Liver (tissue), 9 donors: ENCODE results near the gene CST3. TPM values are rescaled to one million over a fixed set of nuclear protein-coding genes. Genes with fewer than 3 reads are reported as not detected.

Experiments
- DNase-seq: peaks from one replicate; pipeline ENCODE4 v3.0.0-alpha.2; 2017; ENCODE audit warnings: low spot score
- H3K27ac ChIP-seq, 2 donors: one replicate each; pipeline ENCODE4 v1.7.0; 2013; ENCODE audit warnings: inconsistent platforms in 2 of 2, low read length in 2 of 2, control low read depth in 1 of 2, low read depth in 1 of 2, mild to moderate bottlenecking in 1 of 2
- H3K27me3 ChIP-seq, 4 donors: one replicate each; pipeline versions ENCODE4 v1.6.1 to v1.7.0; 2013; ENCODE audit warnings: low read length in 3 of 4, inconsistent platforms in 1 of 4, mild to moderate bottlenecking in 1 of 4, moderate library complexity in 1 of 4; ENCODE audit not compliant: control insufficient read depth in 4 of 4, insufficient read depth in 4 of 4
- H3K36me3 ChIP-seq, 4 donors: one replicate each; pipeline versions ENCODE4 v1.6.1 to v1.7.0; 2013; ENCODE audit warnings: low read length in 3 of 4, mild to moderate bottlenecking in 3 of 4, low read depth in 1 of 4, moderate library complexity in 1 of 4; ENCODE audit not compliant: control insufficient read depth in 4 of 4, insufficient read depth in 3 of 4
- H3K4me1 ChIP-seq, 4 donors: one replicate each; pipeline versions ENCODE4 v1.6.1 to v1.7.0; 2013; ENCODE audit warnings: low read length in 3 of 4, mild to moderate bottlenecking in 3 of 4, moderate library complexity in 1 of 4; ENCODE audit not compliant: control insufficient read depth in 4 of 4, insufficient read depth in 4 of 4
- H3K4me3 ChIP-seq, 3 donors: one replicate each; pipeline versions ENCODE4 v1.6.1 to v1.7.0; 2013; ENCODE audit warnings: low read length in 3 of 3, control low read depth in 1 of 3, low read depth in 1 of 3, mild to moderate bottlenecking in 1 of 3
- H3K9ac ChIP-seq, 2 donors: one replicate each; pipeline ENCODE4 v1.7.0; 2013; ENCODE audit warnings: low read length in 2 of 2, mild to moderate bottlenecking in 2 of 2, moderate library complexity in 2 of 2, control low read depth in 1 of 2, low read depth in 1 of 2
- H3K9me3 ChIP-seq, 4 donors: one replicate each; pipeline versions ENCODE4 v1.6.1 to v1.7.0; 2013; ENCODE audit warnings: low read length in 3 of 4; ENCODE audit not compliant: control insufficient read depth in 4 of 4
- ATF3 ChIP-seq: IDR thresholded peaks from 2 replicates; pipeline ENCODE4 v1.6.1; 2016; ENCODE audit warnings: antibody characterized with exemption
- EGR1 ChIP-seq, 2 donors: IDR thresholded peaks; 2 replicates each; pipeline ENCODE4 v1.6.1; 2016 to 2018; ENCODE audit warnings: antibody characterized with exemption in 2 of 2, low read depth in 2 of 2
- FOXA1 ChIP-seq: IDR thresholded peaks from 2 replicates; pipeline ENCODE4 v1.6.1; 2016; ENCODE audit warnings: antibody characterized with exemption
- FOXA2 ChIP-seq: IDR thresholded peaks from 2 replicates; pipeline ENCODE4 v1.6.1; 2016; ENCODE audit warnings: antibody characterized with exemption
- GABPA ChIP-seq, 2 donors: IDR thresholded peaks in 1 of 2; conservative IDR thresholded peaks in 1 of 2; 2 replicates each; pipeline ENCODE4 v1.6.1; 2016; ENCODE audit warnings: antibody characterized with exemption in 2 of 2, mild to moderate bottlenecking in 1 of 2, moderate library complexity in 1 of 2
- HNF4A ChIP-seq, 2 donors: conservative IDR thresholded peaks; 2 replicates each; pipeline ENCODE4 v1.6.1; 2016; ENCODE audit warnings: antibody characterized with exemption in 2 of 2, mild to moderate bottlenecking in 2 of 2
- HNF4G ChIP-seq: IDR thresholded peaks from 2 replicates; pipeline ENCODE4 v1.6.1; 2016; ENCODE audit warnings: antibody characterized with exemption
- JUND ChIP-seq, 2 donors: IDR thresholded peaks; 2 replicates each; pipeline ENCODE4 v1.6.1; 2016; ENCODE audit warnings: antibody characterized with exemption in 2 of 2
- NR2F2 ChIP-seq: IDR thresholded peaks from 2 replicates; pipeline ENCODE4 v1.6.1; 2016; ENCODE audit warnings: antibody characterized with exemption
- RAD21 ChIP-seq, 2 donors: IDR thresholded peaks; 2 replicates each; pipeline ENCODE4 v1.6.1; 2016; ENCODE audit warnings: antibody characterized with exemption in 2 of 2, mild to moderate bottlenecking in 2 of 2
- RXRA ChIP-seq, 2 donors: IDR thresholded peaks; 2 replicates each; pipeline ENCODE4 v1.6.1; 2017 to 2018; ENCODE audit warnings: antibody characterized with exemption in 2 of 2, mild to moderate bottlenecking in 1 of 2
- SP1 ChIP-seq: IDR thresholded peaks from 2 replicates; pipeline ENCODE4 v1.6.1; 2018; ENCODE audit warnings: antibody characterized with exemption, mild to moderate bottlenecking
- TAF1 ChIP-seq: conservative IDR thresholded peaks from 2 replicates; pipeline ENCODE4 v1.6.1; 2016; ENCODE audit warnings: antibody characterized with exemption, mild to moderate bottlenecking
- YY1 ChIP-seq: IDR thresholded peaks from 2 replicates; pipeline ENCODE4 v1.6.1; 2016; ENCODE audit warnings: antibody characterized with exemption, mild to moderate bottlenecking
- ZBTB33 ChIP-seq: IDR thresholded peaks from 2 replicates; pipeline ENCODE4 v1.6.1; 2016; ENCODE audit warnings: antibody characterized with exemption
- WGBS: extraction: QIAGEN DNeasy Blood & Tissue Kit; methylation state at CpG from one replicate; pipeline ENCODE4 v1.1.7; 2013; 5-methylcytosine and 5-hydroxymethylcytosine counted together
- polyA plus RNA-seq, 2 donors: library from polyadenylated mRNA; stranded (reverse) in 1 of 2; unstranded in 1 of 2; fragments of 200-250 nt in 1 of 2; fragments of >200 nt in 1 of 2; fragmentation: Nextera tagmentation in 1 of 2; extraction: Ambion mirVana in 1 of 2; gene quantifications; one replicate each; pipeline versions ENCODE4 v1.2.1 to v1.2.3, GENCODE V29; 2013 to 2015
- total RNA-seq, 2 donors: library from RNA; depleted of rRNA; stranded (reverse); fragments of >200 nt; gene quantifications; one replicate each; pipeline ENCODE4 v1.2.3, GENCODE V29; 2014
- TF ChIP-seq, protein P1 (sequence below): fragments of 150-350 bp; IDR thresholded peaks from 2 replicates; pipeline ENCODE4 v1.5.1; 2017; ENCODE audit warnings: improper control_type of control experiment, low read depth, low read length; ENCODE audit not compliant: missing input control
- TF ChIP-seq, protein P2 (sequence below): IDR thresholded peaks from 2 replicates; pipeline ENCODE4 v1.6.1; 2016; ENCODE audit warnings: antibody characterized with exemption
- donor health status: healthy.
- donor health status: healthy.
- donor health status: healthy.
- donor health status: healthy.
- donor health status: healthy.

CST3 gene
- total and polyA plus RNA-seq, 4 donors, result 153 to 1,712 (median 513) TPM

DNA sequence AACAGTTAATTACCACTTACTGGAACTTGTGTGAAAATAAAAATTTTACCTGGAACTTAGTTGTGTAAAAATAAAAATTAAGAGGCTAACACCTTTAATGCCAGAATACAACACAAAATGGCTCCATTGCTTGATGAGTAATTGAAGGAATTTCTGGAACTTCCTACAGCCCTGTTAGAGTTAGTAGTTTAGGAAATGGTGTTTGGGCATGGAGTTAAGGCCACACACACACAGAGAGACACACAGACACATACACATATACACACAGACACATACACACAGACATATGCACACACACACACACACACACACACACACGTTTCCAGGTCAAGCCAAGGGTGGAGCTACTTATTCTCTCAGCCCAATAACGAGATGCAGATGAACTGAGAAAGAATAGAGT lies 20.6 kb upstream of the CST3 start:
- 88% methylated on average over 2 of the region's 2 CpGs for WGBS
- no peak for TF ChIP-seq SP1
- TF ChIP-seq, protein P1, sequence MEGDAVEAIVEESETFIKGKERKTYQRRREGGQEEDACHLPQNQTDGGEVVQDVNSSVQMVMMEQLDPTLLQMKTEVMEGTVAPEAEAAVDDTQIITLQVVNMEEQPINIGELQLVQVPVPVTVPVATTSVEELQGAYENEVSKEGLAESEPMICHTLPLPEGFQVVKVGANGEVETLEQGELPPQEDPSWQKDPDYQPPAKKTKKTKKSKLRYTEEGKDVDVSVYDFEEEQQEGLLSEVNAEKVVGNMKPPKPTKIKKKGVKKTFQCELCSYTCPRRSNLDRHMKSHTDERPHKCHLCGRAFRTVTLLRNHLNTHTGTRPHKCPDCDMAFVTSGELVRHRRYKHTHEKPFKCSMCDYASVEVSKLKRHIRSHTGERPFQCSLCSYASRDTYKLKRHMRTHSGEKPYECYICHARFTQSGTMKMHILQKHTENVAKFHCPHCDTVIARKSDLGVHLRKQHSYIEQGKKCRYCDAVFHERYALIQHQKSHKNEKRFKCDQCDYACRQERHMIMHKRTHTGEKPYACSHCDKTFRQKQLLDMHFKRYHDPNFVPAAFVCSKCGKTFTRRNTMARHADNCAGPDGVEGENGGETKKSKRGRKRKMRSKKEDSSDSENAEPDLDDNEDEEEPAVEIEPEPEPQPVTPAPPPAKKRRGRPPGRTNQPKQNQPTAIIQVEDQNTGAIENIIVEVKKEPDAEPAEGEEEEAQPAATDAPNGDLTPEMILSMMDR, result no peak
- TF ChIP-seq, protein P2, sequence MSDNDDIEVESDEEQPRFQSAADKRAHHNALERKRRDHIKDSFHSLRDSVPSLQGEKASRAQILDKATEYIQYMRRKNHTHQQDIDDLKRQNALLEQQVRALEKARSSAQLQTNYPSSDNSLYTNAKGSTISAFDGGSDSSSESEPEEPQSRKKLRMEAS, result no peak
- TF ChIP-seq NR2F2, result no peak
- no peak for TF ChIP-seq HNF4A (conservative IDR thresholded peaks at IDR 0.05)
- TF ChIP-seq YY1, result no peak
- TF ChIP-seq FOXA1, result no peak
- TF ChIP-seq JUND (IDR thresholded peaks at IDR 0.05), result no peak
- no peak for TF ChIP-seq TAF1
- TF ChIP-seq RAD21 (IDR thresholded peaks at IDR 0.05), result no peak
- no peak for TF ChIP-seq FOXA2
- TF ChIP-seq RXRA (IDR thresholded peaks at IDR 0.05), result no peak
- TF ChIP-seq HNF4G, result no peak
- TF ChIP-seq ATF3, result no peak
- Histone ChIP-seq H3K36me3 (no peaks in the 10 kb centered on the region), H3K4me3 (no peak overlapping the region), H3K27ac (no peak overlapping the region), H3K9me3 (no peaks in the 10 kb centered on the region), H3K4me1 (peaks cover 0 to 5% (median 1%) of the 10 kb centered on the region in 4 donors), H3K27me3 (no peaks in the 10 kb centered on the region), H3K9ac (no peak overlapping the region)
- DNase-seq, result no peak

- TF ChIP-seq NR2F2 (no peak), ZBTB33 (no peak), YY1 (no peak), GABPA (IDR thresholded peaks at IDR 0.05 in 1 of 2, conservative IDR thresholded peaks at IDR 0.05 in 1 of 2) (no peak), FOXA2 (no peak), FOXA1 (no peak), SP1 (no peak), TAF1 (no peak), RXRA (IDR thresholded peaks at IDR 0.05) (no peak), EGR1 (IDR thresholded peaks at IDR 0.05; ENCODE audit: low read depth in 2 of 2) (no peak)
- TF ChIP-seq, protein P2, result no peak
- 75% methylated on average over 8 of the region's 8 CpGs for WGBS
- Histone ChIP-seq H3K4me1 (peaks cover 0 to 5% (median 1%) of the 10 kb centered on the region in 4 donors), H3K27ac (no peak overlapping the region), H3K36me3 (no peaks in the 10 kb centered on the region), H3K27me3 (no peaks in the 10 kb centered on the region), H3K9ac (no peak overlapping the region), H3K9me3 (no peaks in the 10 kb centered on the region), H3K4me3 (no peak overlapping the region)
- no peak for DNase-seq
Measured at GRCh38 chr20:23657202-23657601, 19.4 kb upstream of the CST3 start.
